ENCODE measurements around the gene GPRIN1.

The GPRIN1 gene

DNA sequence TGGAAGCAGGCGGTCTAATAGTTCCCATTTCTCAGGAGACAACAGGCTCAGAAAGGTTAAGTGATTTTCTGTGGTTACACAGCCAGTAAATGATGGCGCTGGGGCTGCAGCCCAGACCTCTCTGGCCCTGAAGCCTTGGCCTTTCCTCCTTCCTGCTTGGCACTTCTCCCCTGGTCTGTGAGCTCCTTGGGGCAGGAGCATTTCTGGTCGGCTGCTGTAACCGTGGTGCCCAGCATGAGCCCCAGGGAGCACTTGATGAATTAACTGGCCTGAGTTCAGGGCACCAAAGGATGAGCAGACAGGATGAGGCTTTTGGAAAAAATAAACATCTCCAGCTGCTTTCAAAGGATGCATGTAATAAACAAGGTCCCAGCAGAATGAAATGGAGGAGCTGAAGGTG, 30.6 kb downstream of the GPRIN1 start:
- TF ChIP-seq, protein P1, sequence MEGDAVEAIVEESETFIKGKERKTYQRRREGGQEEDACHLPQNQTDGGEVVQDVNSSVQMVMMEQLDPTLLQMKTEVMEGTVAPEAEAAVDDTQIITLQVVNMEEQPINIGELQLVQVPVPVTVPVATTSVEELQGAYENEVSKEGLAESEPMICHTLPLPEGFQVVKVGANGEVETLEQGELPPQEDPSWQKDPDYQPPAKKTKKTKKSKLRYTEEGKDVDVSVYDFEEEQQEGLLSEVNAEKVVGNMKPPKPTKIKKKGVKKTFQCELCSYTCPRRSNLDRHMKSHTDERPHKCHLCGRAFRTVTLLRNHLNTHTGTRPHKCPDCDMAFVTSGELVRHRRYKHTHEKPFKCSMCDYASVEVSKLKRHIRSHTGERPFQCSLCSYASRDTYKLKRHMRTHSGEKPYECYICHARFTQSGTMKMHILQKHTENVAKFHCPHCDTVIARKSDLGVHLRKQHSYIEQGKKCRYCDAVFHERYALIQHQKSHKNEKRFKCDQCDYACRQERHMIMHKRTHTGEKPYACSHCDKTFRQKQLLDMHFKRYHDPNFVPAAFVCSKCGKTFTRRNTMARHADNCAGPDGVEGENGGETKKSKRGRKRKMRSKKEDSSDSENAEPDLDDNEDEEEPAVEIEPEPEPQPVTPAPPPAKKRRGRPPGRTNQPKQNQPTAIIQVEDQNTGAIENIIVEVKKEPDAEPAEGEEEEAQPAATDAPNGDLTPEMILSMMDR (IDR thresholded peaks at IDR 0.05; ENCODE audit: borderline replicate concordance, control extremely low read depth, extremely low read depth, insufficient read depth, missing control alignments), result no peak
- DNase-seq (ENCODE audit: low spot score), result no peak
- in situ Hi-C loops (cut with MboI; ENCODE audit: low sequenced_read_pairs, unreplicated experiment), result loop anchor here (25.0 kb wide), 1 partner anchor 167 kb away; the partner anchor contains the start of gene CLTB

DNA sequence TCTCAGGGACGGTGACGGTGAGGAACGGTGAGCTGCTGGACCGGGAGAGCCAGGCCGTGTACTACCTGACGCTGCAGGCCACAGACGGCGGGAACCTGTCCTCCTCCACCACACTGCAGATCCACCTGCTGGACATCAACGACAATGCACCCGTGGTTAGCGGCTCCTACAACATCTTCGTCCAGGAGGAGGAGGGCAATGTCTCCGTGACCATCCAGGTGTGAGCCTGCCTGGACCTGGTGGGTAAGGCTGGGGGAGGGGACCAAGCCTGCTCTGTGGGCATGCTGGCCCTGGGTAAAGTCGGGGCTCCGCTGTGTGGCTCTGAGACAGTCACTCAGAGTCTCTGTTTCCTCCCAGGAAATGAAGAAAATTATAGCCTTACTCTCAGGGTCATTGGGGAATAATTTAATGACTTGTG, 31.6 kb downstream of the GPRIN1 start:
- DNase-seq (ENCODE audit: low spot score), result peak; percentile 73
- in situ Hi-C loops (cut with MboI; ENCODE audit: low sequenced_read_pairs, unreplicated experiment), result loop anchor here (25.0 kb wide), 1 partner anchor 166 kb away; the partner anchor contains the start of gene CLTB
- TF ChIP-seq, protein P1 (IDR thresholded peaks at IDR 0.05; ENCODE audit: borderline replicate concordance, control extremely low read depth, extremely low read depth, insufficient read depth, missing control alignments), result peak; percentile 18

DNA sequence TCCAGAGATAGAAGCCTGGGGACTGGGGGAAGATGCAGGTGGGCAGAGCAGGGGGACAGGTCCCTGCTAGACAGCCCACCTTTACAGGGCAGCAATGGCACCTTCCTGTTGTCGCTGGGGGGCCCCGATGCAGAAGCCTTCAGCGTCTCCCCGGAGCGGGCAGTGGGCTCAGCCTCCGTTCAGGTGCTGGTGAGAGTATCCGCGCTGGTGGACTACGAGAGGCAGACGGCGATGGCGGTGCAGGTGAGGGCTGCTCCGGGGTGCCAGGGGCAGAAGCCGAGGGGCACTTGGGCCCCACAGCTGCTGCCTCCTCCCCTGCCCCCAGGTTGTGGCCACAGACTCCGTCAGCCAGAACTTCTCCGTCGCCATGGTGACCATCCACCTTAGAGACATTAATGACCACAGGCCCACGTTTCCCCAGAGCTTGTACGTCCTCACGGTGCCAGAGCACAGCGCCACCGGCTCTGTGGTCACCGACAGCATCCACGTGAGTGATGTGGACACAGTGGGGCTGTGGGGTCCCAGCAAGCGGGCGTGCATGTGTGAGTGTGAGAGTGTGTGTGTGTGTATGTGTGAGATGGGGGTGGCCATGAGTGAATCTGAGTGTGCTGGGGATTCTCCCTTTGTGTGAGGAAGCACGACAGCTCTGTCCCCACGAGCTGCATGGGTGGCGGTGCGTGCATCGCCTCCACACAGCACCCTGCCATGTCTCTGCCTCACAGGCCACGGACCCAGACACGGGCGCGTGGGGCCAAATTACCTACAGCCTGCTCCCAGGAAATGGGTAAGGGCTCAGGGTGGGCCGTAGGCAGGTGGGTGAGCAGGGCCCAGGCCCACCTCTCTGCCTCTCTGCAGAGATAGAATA, 32.4 kb downstream of the GPRIN1 start:
- TF ChIP-seq, protein P1 (IDR thresholded peaks at IDR 0.05; ENCODE audit: borderline replicate concordance, control extremely low read depth, extremely low read depth, insufficient read depth, missing control alignments), result no peak
- DNase-seq (ENCODE audit: low spot score), result no peak
- in situ Hi-C loops (cut with MboI; ENCODE audit: low sequenced_read_pairs, unreplicated experiment), result loop anchor here (25.0 kb wide), 1 partner anchor 165 kb away; the partner anchor contains the start of gene CLTB

DNA sequence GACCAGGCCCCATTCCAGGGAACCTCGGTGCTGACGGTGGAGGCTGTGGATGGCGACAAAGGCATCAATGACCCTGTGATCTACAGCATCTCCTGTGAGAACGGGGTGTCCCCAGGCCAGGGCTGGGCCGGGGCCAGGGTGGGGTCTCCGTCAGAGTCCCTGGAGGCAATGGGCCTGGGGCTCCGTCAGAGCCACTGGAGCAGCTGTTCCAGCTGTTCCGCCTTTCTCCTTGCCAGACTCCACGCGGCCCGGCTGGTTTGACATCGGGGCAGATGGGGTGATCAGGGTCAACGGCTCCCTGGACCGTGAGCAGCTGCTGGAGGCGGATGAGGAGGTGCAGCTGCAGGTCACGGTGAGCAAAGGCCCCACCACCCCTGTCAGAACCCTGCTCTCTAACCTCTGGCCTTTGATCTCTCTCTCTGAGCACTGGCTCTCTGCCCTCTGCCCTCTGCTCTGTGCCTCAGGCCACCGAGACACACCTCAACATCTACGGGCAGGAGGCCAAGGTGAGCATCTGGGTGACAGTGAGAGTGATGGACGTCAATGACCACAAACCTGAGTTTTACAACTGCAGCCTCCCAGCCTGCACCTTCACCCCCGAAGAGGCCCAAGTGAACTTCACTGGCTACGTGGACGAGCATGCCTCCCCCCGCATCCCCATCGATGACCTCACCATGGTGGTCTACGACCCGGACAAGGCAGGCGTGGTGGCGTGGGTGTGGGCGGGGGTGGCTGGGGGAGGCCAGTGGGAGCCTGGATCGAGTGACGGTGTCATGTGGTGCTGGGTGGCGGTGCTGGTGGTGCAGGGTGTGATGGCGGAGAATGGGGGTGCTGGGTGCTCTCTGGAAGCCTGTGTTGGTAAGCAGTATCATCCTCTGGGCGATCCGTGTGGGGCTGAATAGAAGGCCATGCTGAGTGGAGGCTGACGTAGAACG, 34.2 kb downstream of the GPRIN1 start:
- in situ Hi-C loops (cut with MboI; ENCODE audit: low sequenced_read_pairs, unreplicated experiment), result loop anchor here (25.0 kb wide), 1 partner anchor 163 kb away; the partner anchor contains the start of gene CLTB
- DNase-seq (ENCODE audit: low spot score), result no peak
- TF ChIP-seq, protein P1 (IDR thresholded peaks at IDR 0.05; ENCODE audit: borderline replicate concordance, control extremely low read depth, extremely low read depth, insufficient read depth, missing control alignments), result no peak

DNA sequence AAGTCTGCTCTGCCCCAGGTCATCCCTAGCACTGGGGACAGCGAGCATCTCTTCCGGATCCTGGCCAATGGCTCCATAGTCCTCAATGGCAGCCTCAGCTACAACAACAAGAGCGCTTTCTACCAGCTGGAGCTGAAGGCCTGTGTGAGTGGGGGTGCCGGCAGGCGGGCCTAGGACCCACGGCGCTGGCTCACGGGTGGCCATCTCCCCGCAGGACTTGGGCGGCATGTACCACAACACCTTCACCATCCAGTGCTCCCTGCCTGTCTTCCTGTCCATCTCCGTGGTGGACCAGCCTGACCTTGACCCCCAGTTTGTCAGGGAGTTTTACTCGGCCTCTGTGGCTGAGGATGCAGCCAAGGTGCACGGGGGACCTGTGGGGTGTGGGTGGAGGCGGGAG, 34.9 kb downstream of the GPRIN1 start:
- no peak for DNase-seq (ENCODE audit: low spot score)
- TF ChIP-seq, protein P1 (IDR thresholded peaks at IDR 0.05; ENCODE audit: borderline replicate concordance, control extremely low read depth, extremely low read depth, insufficient read depth, missing control alignments), result no peak
- in situ Hi-C loops (cut with MboI; ENCODE audit: low sequenced_read_pairs, unreplicated experiment), result loop anchor here (25.0 kb wide), 1 partner anchor 163 kb away; the partner anchor contains the start of gene CLTB

DNA sequence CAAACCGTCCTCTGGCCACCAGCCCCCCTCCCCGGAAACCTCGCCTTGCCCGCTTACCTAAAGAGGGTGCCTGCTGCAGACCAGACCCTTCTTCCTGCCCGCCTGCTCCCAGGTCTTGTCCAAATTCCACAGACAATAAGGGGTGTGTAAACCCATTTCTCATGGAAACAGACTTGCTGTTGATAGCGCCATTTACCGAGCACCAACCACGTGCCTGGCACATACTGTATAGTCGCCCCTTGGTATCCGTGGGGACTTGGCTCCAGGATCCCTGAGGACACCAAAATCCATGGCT, 35.7 kb downstream of the GPRIN1 start:
- TF ChIP-seq, protein P1 (IDR thresholded peaks at IDR 0.05; ENCODE audit: borderline replicate concordance, control extremely low read depth, extremely low read depth, insufficient read depth, missing control alignments), result no peak
- in situ Hi-C loops (cut with MboI; ENCODE audit: low sequenced_read_pairs, unreplicated experiment), result no loop called here
- DNase-seq (ENCODE audit: low spot score), result no peak

All from GM13976 (cell line).